H1 (cell line): Measurements from ENCODE around the gene ITGAE. TPM values are rescaled to one million over a fixed set of nuclear protein-coding genes. Genes with fewer than 3 reads are reported as not detected.

Experiments used
- CTCF ChIA-PET: fragments of 300-600 bp; sonication (Branson Sonifier 250); formaldehyde crosslinking; loops from one replicate; lab custom pipeline; 2021; ENCODE audit not compliant: partially characterized antibody; lab: Charles Lee
- POLR2A ChIA-PET: fragments of 300-600 bp; sonication (Branson Sonifier 250); formaldehyde crosslinking; loops from one replicate; lab custom pipeline; 2021; ENCODE audit warnings: inconsistent platforms; ENCODE audit not compliant: partially characterized antibody; lab: Charles Lee
- DNase-seq, 2 experiments: peaks; one replicate each; pipeline versions ENCODE4 v3.0.0 to v3.0.0-alpha.2; 2010 to 2022; ENCODE audit warnings: low spot score in 2 of 2, low read depth in 1 of 2, mixed read lengths in 1 of 2
- FAIRE-seq: peaks from 2 replicates; lab custom pipeline; 2011; peaks lifted over from hg19 to GRCh38; lab: Jason Lieb, UNC
- H2AFZ ChIP-seq: 2 replicates; pipeline ENCODE4 v1.8.1; 2012; ENCODE audit warnings: low read length, inconsistent platforms
- H2AK5ac ChIP-seq: 2 replicates; pipeline ENCODE4 v1.6.1; 2013; ENCODE audit warnings: low read depth, low read length
- H2BK120ac ChIP-seq: replicated peaks from 2 replicates; pipeline ENCODE3; 2013; ENCODE audit warnings: low read depth, low read length, inconsistent platforms
- H2BK12ac ChIP-seq: 2 replicates; pipeline ENCODE4 v1.6.1; 2013; ENCODE audit warnings: low read depth, low read length
- H2BK15ac ChIP-seq: 2 replicates; pipeline ENCODE4 v1.6.1; 2013; ENCODE audit warnings: low read length
- H2BK20ac ChIP-seq: 2 replicates; pipeline ENCODE4 v1.6.1; 2013; ENCODE audit warnings: low read length
- H2BK5ac ChIP-seq: 2 replicates; pipeline ENCODE4 v1.6.1; 2013; ENCODE audit warnings: low read depth, low read length
- H3K14ac ChIP-seq: 2 replicates; pipeline ENCODE4 v1.6.1; 2013; ENCODE audit warnings: inconsistent platforms; ENCODE audit not compliant: insufficient read length
- H3K18ac ChIP-seq: 2 replicates; pipeline ENCODE4 v1.6.1; 2013; ENCODE audit warnings: low read length; ENCODE audit errors: extremely low read depth
- H3K23ac ChIP-seq: 2 replicates; pipeline ENCODE4 v1.6.1; 2013; ENCODE audit warnings: inconsistent platforms; ENCODE audit not compliant: insufficient read length
- H3K23me2 ChIP-seq: 2 replicates; pipeline ENCODE4 v1.6.1; 2013; ENCODE audit warnings: low read depth, low read length
- H3K27ac ChIP-seq: 2 replicates; pipeline ENCODE4 v1.6.1; 2011; ENCODE audit warnings: low read depth, low read length, inconsistent platforms
- H3K27me3 ChIP-seq, 4 experiments: replicated peaks in 1 of 4; 1 replicate in 1 of 4; 2 replicates in 3 of 4; pipeline versions ENCODE4 v1.6.1 to v1.8.1; 2011 to 2013; ENCODE audit warnings: low read length in 3 of 4, mild to moderate bottlenecking in 3 of 4, inconsistent platforms in 2 of 4, mixed read lengths in 2 of 4, moderate library complexity in 1 of 4; ENCODE audit not compliant: control insufficient read depth in 3 of 4, insufficient read depth in 3 of 4; ENCODE audit errors: extremely low read depth in 1 of 4
- H3K36me3 ChIP-seq, 4 experiments: 2 replicates each; pipeline versions ENCODE4 v1.6.1 to v1.8.1; 2011 to 2013; ENCODE audit warnings: mild to moderate bottlenecking in 4 of 4, low read length in 3 of 4, moderate library complexity in 2 of 4, control low read depth in 1 of 4, inconsistent platforms in 1 of 4; ENCODE audit not compliant: insufficient read depth in 4 of 4, control insufficient read depth in 2 of 4
- H3K4ac ChIP-seq: replicated peaks from 2 replicates; pipeline ENCODE3; 2013; ENCODE audit warnings: low read length, low read depth, mixed read lengths, inconsistent platforms; ENCODE audit not compliant: insufficient read length
- H3K4me1 ChIP-seq, 4 experiments: replicated peaks in 1 of 4; 1 replicate in 1 of 4; 2 replicates in 3 of 4; pipeline versions ENCODE4 v1.6.1 to v1.8.1; 2011 to 2013; ENCODE audit warnings: low read length in 3 of 4, inconsistent platforms in 2 of 4, mixed read lengths in 1 of 4; ENCODE audit not compliant: insufficient read depth in 4 of 4, control insufficient read depth in 3 of 4
- H3K4me2 ChIP-seq, 2 experiments: 2 replicates each; pipeline versions ENCODE4 v1.6.1 to v1.8.1; 2011 to 2013; ENCODE audit warnings: low read depth in 2 of 2, low read length in 2 of 2, control low read depth in 1 of 2, inconsistent platforms in 1 of 2, mild to moderate bottlenecking in 1 of 2; ENCODE audit not compliant: insufficient read depth in 1 of 2
- H3K4me3 ChIP-seq, 4 experiments: fragments of 200-600, 300-600 bp in 1 of 4; sonication (generic), shearing (Covaris generic), sonication (Bioruptor Twin) in 1 of 4; 2 replicates each; pipeline versions ENCODE4 v1.5.1 to v1.8.1; 2011 to 2016; ENCODE audit warnings: low read length in 4 of 4, low read depth in 3 of 4, control low read depth in 2 of 4, inconsistent platforms in 2 of 4, mild to moderate bottlenecking in 2 of 4, mixed read lengths in 1 of 4, moderate library complexity in 1 of 4; ENCODE audit not compliant: insufficient read depth in 2 of 4; ENCODE audit errors: extremely low read depth in 1 of 4
- H3K56ac ChIP-seq: replicated peaks from 2 replicates; pipeline ENCODE3; 2013; ENCODE audit warnings: low read depth, mild to moderate bottlenecking, mixed read lengths, low read length, inconsistent platforms; ENCODE audit not compliant: insufficient read length
- H3K79me1 ChIP-seq: 2 replicates; pipeline ENCODE4 v1.6.1; 2013; ENCODE audit warnings: low read depth, low read length, control low read depth
- H3K79me2 ChIP-seq, 2 experiments: 2 replicates each; pipeline versions ENCODE4 v1.6.1 to v1.8.1; 2012 to 2013; ENCODE audit warnings: low read length in 2 of 2, mild to moderate bottlenecking in 2 of 2, inconsistent platforms in 1 of 2; ENCODE audit not compliant: insufficient read depth in 2 of 2, control insufficient read depth in 1 of 2
- H3K9ac ChIP-seq, 4 experiments: replicated peaks in 1 of 4; 1 replicate in 1 of 4; 2 replicates in 3 of 4; pipeline versions ENCODE4 v1.6.1 to v1.8.1; 2011 to 2013; ENCODE audit warnings: low read depth in 3 of 4, low read length in 3 of 4, control low read depth in 2 of 4, mild to moderate bottlenecking in 2 of 4, moderate library complexity in 2 of 4, inconsistent platforms in 1 of 4; ENCODE audit errors: extremely low read depth in 1 of 4
- H3K9me3 ChIP-seq, 2 experiments: 2 replicates each; pipeline versions ENCODE4 v1.6.1 to v1.8.1; 2012 to 2013; ENCODE audit warnings: mild to moderate bottlenecking in 2 of 2, moderate library complexity in 2 of 2, control low read depth in 1 of 2, inconsistent platforms in 1 of 2, low read depth in 1 of 2, low read length in 1 of 2, mixed read lengths in 1 of 2; ENCODE audit not compliant: insufficient read depth in 2 of 2
- H4K20me1 ChIP-seq, 2 experiments: replicated peaks in 1 of 2; 2 replicates each; pipeline versions ENCODE3 to v1.8.1; 2011 to 2013; ENCODE audit warnings: inconsistent platforms in 2 of 2, low read length in 2 of 2, mild to moderate bottlenecking in 1 of 2; ENCODE audit not compliant: insufficient read depth in 2 of 2, control insufficient read depth in 1 of 2
- H4K5ac ChIP-seq: 2 replicates; pipeline ENCODE4 v1.6.1; 2013; ENCODE audit warnings: low read length, low read depth, mixed read lengths, inconsistent platforms; ENCODE audit not compliant: insufficient read length
- H4K8ac ChIP-seq: 2 replicates; pipeline ENCODE4 v1.8.0; 2013; ENCODE audit warnings: mild to moderate bottlenecking, moderate library complexity, low read length, inconsistent platforms; ENCODE audit not compliant: insufficient read depth; ENCODE audit errors: extremely low read depth
- H4K91ac ChIP-seq: replicated peaks from 2 replicates; pipeline ENCODE3; 2013; ENCODE audit warnings: low read length, mixed read lengths, inconsistent platforms; ENCODE audit not compliant: insufficient read length
- CEBPB ChIP-seq: IDR thresholded peaks from 2 replicates; pipeline ENCODE4 v1.6.1; 2012; ENCODE audit warnings: low read depth, low read length
- EP300 ChIP-seq, 2 experiments: IDR thresholded peaks; 1 replicate in 1 of 2; 2 replicates in 1 of 2; pipeline ENCODE4 v1.6.1; 2011 to 2012; ENCODE audit warnings: low read depth in 2 of 2, low read length in 2 of 2, mild to moderate bottlenecking in 2 of 2, borderline replicate concordance in 1 of 2, inconsistent platforms in 1 of 2, moderate library complexity in 1 of 2
- RXRA ChIP-seq: IDR thresholded peaks from 2 replicates; pipeline ENCODE4 v1.6.1; 2011; ENCODE audit warnings: low read depth, mild to moderate bottlenecking, low read length, moderate library complexity; ENCODE audit not compliant: insufficient read depth
- SP1 ChIP-seq: IDR thresholded peaks from 2 replicates; pipeline ENCODE4 v1.6.1; 2011; ENCODE audit warnings: low read depth, low read length
- WGBS, 2 experiments: shearing (Covaris generic) in 1 of 2; methylation state at CpG; one replicate each; pipeline versions ENCODE4 v1.1.6 to v1.1.7; 2013 to 2015; ENCODE audit warnings: low lambda C conversion rate in 2 of 2, mixed read lengths in 2 of 2, inconsistent platforms in 1 of 2, low coverage in 1 of 2, missing lambda C conversion rate in 1 of 2; ENCODE audit not compliant: insufficient replicate concordance in 2 of 2, insufficient coverage in 1 of 2, insufficient read length in 1 of 2; ENCODE audit errors: extremely low coverage in 1 of 2, missing lambda C conversion rate in 1 of 2; 5-methylcytosine and 5-hydroxymethylcytosine counted together
- polyA plus RNA-seq, 7 experiments: library from polyadenylated mRNA; depleted of rRNA in 3 of 7; stranded (reverse) in 5 of 7; unstranded in 2 of 7; fragments of >200 nt in 5 of 7; fragments of 200-250 nt in 2 of 7; gene quantifications; 1 replicate in 5 of 7; 2 replicates in 1 of 7; 4 replicates in 1 of 7; pipeline versions ENCODE4 v1.2.1 to v1.2.3, GENCODE V29; 2011 to 2013; ENCODE audit warnings: missing spikeins in 2 of 7, mixed read lengths in 2 of 7
- total RNA-seq: library from RNA; stranded (reverse); fragmentation: NEBNext Ultra II Directional; extraction: Animal tissue kit (Norgen Biotek cat#: 25700); gene quantifications from 2 replicates; pipeline ENCODE4 v1.2.1, GENCODE V29; 2021
- TF ChIP-seq, protein P1 (sequence below), 3 experiments: IDR thresholded peaks; 1 replicate in 2 of 3; 2 replicates in 1 of 3; pipeline versions ENCODE4 v1.5.1 to v1.6.1; 2011; ENCODE audit warnings: low read length in 3 of 3, mild to moderate bottlenecking in 3 of 3, inconsistent platforms in 2 of 3, low read depth in 1 of 3, moderate library complexity in 1 of 3; ENCODE audit not compliant: insufficient read depth in 1 of 3; ENCODE audit errors: control extremely low read depth in 1 of 3

ITGAE gene
- total and polyA plus RNA-seq, 2 of the 8 experiments (the other 6 are each of a cell fraction or from before 2014, with no cell fraction given) = 23.2 to 43.1 TPM

DNA sequence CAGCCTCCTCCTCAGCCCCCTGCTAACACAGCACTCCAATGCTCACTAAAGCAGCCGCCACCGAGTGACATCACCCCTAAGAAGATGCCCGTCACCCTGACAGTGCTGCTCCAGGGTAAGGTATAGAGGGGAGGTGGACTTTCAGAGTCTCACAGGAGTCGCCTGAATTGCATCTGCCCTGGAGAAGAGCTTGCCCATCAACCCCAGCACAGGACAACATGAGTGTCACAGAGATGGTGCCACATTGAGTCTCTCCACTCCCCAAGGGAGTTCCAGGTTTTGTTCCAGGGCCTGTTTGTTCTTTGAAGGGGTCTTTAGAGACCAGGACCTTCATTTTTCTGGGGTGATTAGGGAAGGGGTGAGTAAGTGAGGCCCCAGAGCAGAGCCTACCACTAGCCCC is 102.8 kb downstream of the ITGAE start:
- Histone ChIP-seq H3K4ac (no peak overlapping the region), H3K9ac (no peak overlapping the region), H4K91ac (no peak overlapping the region), H4K20me1 (peaks cover 0 to 5% of the 10 kb centered on the region in 2 experiments), H3K14ac (no peak overlapping the region), H4K8ac (no peak overlapping the region; the same call in 1 of the 2 replicates), H2BK5ac (no peak overlapping the region), H3K27me3 (peaks cover 0 to 22% (median 13%) of the 10 kb centered on the region in 4 experiments; a peak in 6 of 7 replicates), H3K23me2 (peaks cover 9% of the 10 kb centered on the region; the same call in 1 of the 2 replicates), H3K79me1 (no peaks in the 10 kb centered on the region), H4K5ac (no peak overlapping the region), H2BK20ac (no peak overlapping the region), H3K23ac (no peak overlapping the region), H3K4me2 (no peak overlapping the region), H3K79me2 (no peaks in the 10 kb centered on the region), H3K9me3 (peaks cover 0 to 4% of the 10 kb centered on the region in 2 experiments; a peak in 1 of 4 replicates), H3K56ac (no peak overlapping the region), H3K4me3 (no peak overlapping the region), H2BK12ac (no peak overlapping the region), H3K36me3 (no peaks in the 10 kb centered on the region; a peak in 1 of 8 replicates), H2AFZ (no peak overlapping the region), H2BK120ac (no peak overlapping the region), H3K18ac (no peak overlapping the region), H2BK15ac (no peak overlapping the region), H3K4me1 (peaks cover 0 to 14% (median 8%) of the 10 kb centered on the region in 4 experiments; a peak in 5 of 7 replicates), H3K27ac (no peak overlapping the region), H2AK5ac (no peak overlapping the region)
- POLR2A ChIA-PET = interaction anchor here (0.8 to 1.4 kb wide), 4 partner anchors 25 to 1012 kb away, joined by 3 to 5 read pairs (median 3); partner anchors contain the start of genes CTNS, HASPIN and SHPK
- CTCF ChIA-PET = interaction anchor here (3.0 kb wide), 1 partner anchor 15 kb away, joined by 14 read pairs; no protein-coding TSS in a partner anchor
- 84% methylated on average over 4 of the region's 4 CpGs; no CpG with 5 or more reads in 1 of the 2 experiments for WGBS, 2 experiments
- DNase-seq (no peak), FAIRE-seq (no peak)
- TF ChIP-seq RXRA = no peak
- no peak for TF ChIP-seq SP1
- TF ChIP-seq EP300 (IDR thresholded peaks at IDR 0.05; ENCODE audit: borderline replicate concordance in 1 of 2, low read depth in 2 of 2, low read length in 2 of 2) = no peak
- TF ChIP-seq CEBPB = no peak
- TF ChIP-seq, protein P1, sequence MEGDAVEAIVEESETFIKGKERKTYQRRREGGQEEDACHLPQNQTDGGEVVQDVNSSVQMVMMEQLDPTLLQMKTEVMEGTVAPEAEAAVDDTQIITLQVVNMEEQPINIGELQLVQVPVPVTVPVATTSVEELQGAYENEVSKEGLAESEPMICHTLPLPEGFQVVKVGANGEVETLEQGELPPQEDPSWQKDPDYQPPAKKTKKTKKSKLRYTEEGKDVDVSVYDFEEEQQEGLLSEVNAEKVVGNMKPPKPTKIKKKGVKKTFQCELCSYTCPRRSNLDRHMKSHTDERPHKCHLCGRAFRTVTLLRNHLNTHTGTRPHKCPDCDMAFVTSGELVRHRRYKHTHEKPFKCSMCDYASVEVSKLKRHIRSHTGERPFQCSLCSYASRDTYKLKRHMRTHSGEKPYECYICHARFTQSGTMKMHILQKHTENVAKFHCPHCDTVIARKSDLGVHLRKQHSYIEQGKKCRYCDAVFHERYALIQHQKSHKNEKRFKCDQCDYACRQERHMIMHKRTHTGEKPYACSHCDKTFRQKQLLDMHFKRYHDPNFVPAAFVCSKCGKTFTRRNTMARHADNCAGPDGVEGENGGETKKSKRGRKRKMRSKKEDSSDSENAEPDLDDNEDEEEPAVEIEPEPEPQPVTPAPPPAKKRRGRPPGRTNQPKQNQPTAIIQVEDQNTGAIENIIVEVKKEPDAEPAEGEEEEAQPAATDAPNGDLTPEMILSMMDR (IDR thresholded peaks at IDR 0.05; ENCODE audit: control extremely low read depth in 1 of 3, insufficient read depth in 1 of 3, low read depth in 1 of 3, low read length in 3 of 3) = no peak
